Lower lobe of right lung (tissue), 2 donors: Measurements from ENCODE around the gene PRELP. TPM values are rescaled to one million over a fixed set of nuclear protein-coding genes. Genes with fewer than 3 reads are reported as not detected.

ENCODE experiments used
- ATAC-seq, 2 donors: fragments of 200-7000 bp; cut with Tn5 transposase; one replicate each; pipeline ENCODE4 v1.9.1; 2020 to 2022; ENCODE audit warnings: mild to moderate bottlenecking in 2 of 2, moderate library complexity in 2 of 2
- DNase-seq: peaks from one replicate; pipeline ENCODE4 v3.0.0-alpha.2; 2020
- H3K27ac ChIP-seq: fragments of 200-600 bp; one replicate; pipeline ENCODE4 v1.8.0; 2022
- H3K27me3 ChIP-seq: fragments of 200-600 bp; one replicate; pipeline ENCODE4 v1.8.0; 2022; ENCODE audit warnings: low read depth
- H3K36me3 ChIP-seq: fragments of 200-600 bp; one replicate; pipeline ENCODE4 v1.8.0; 2022; ENCODE audit warnings: mild to moderate bottlenecking
- H3K4me1 ChIP-seq: fragments of 200-600 bp; one replicate; pipeline ENCODE4 v1.8.0; 2022
- H3K4me3 ChIP-seq: fragments of 200-600 bp; one replicate; pipeline ENCODE4 v1.8.0; 2022; ENCODE audit warnings: mild to moderate bottlenecking
- H3K9me3 ChIP-seq: fragments of 200-600 bp; one replicate; pipeline ENCODE4 v1.8.0; 2022
- intact Hi-C: fragments of 100-400 bp; cut with DNase I; formaldehyde crosslinking; loops from one replicate; pipeline ENCODE4 v1.11.0; 2022
- total RNA-seq: library from RNA; stranded (reverse); fragmentation: NEBNext Ultra II Directional; extraction: Animal tissue kit (Norgen Biotek cat#: 25700); gene quantifications from one replicate; pipeline ENCODE4 v1.2.1, GENCODE V29; 2021
- TF ChIP-seq, protein P1 (sequence below): fragments of 200-600 bp; IDR thresholded peaks from one replicate; pipeline ENCODE4 v1.8.0; 2022; ENCODE audit warnings: antibody characterized with exemption, mild to moderate bottlenecking
- donor health status: DM: no; HTN: yes; CAD: no; lungs with severe emphysema.

The PRELP gene
- total RNA-seq, 1 donor from 2014 or later, result 47.5 TPM

DNA sequence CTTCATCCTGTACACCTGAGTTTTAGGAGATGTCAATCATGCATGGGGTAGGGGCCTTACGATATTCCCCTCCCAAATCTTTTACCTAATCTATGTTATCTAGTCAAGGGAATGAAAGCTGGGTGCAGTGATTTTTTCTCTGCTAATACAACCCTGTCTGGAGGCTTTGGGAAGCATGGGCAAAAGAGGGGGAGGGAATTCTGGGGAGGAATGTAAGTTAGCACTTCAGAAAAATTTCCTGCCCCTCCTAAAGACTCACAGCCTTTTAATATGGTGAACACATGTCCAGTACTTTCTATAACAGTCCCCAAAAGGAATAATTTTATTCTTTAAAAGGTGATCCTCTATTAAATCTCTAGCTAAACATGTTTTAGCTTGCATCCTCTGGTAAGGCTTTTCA is 25.6 kb upstream of the PRELP start:
- Histone ChIP-seq H3K4me3 (no peak overlapping the region), H3K27me3 (peaks cover 4% of the 10 kb centered on the region), H3K36me3 (no peaks in the 10 kb centered on the region), H3K9me3 (peaks cover 3% of the 10 kb centered on the region), H3K4me1 (peaks cover 12% of the 10 kb centered on the region), H3K27ac (no peak overlapping the region)
- intact Hi-C loops, result no loop called here
- ATAC-seq (no peak), DNase-seq (no peak)
- TF ChIP-seq, protein P1, sequence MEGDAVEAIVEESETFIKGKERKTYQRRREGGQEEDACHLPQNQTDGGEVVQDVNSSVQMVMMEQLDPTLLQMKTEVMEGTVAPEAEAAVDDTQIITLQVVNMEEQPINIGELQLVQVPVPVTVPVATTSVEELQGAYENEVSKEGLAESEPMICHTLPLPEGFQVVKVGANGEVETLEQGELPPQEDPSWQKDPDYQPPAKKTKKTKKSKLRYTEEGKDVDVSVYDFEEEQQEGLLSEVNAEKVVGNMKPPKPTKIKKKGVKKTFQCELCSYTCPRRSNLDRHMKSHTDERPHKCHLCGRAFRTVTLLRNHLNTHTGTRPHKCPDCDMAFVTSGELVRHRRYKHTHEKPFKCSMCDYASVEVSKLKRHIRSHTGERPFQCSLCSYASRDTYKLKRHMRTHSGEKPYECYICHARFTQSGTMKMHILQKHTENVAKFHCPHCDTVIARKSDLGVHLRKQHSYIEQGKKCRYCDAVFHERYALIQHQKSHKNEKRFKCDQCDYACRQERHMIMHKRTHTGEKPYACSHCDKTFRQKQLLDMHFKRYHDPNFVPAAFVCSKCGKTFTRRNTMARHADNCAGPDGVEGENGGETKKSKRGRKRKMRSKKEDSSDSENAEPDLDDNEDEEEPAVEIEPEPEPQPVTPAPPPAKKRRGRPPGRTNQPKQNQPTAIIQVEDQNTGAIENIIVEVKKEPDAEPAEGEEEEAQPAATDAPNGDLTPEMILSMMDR, result no peak

DNA sequence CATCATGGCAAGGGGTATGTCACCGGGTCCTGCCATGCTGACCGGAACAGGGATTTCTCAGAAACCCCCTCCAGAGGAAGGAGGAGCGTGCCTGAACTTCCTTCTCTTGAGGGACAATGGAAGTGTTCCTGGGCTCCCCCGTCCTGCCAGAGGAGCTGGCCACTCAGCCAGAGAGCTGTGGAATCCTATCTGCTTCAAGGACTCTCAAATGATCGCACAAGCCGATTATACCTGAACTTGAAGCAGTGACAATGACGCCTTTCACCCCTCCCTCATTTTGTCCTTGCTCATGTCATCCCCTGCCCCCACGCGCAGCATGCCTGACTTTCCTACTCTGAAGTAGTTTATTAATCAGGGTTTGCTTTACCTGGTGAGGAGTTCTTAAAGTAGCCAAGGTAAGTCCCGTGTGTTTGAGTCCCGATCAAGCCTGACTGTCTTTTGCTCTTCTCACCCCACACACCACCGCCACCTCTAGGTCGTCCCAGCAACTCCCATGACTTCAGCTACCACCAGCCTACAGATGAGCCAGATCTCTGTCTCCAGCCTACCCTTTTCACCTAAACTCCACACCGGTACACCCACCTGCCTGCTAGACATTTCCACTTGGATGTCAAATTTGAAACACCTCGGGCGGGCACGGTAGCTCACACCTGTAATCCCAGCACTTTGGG is 25.0 kb upstream of the PRELP start:
- DNase-seq (no peak), ATAC-seq (no peak)
- peaks cover 4% of the 10 kb centered on the region for H3K27me3 ChIP-seq
- H3K4me3 ChIP-seq, result no peak overlapping the region
- H3K9me3 ChIP-seq, result no peaks in the 10 kb centered on the region
- H3K27ac ChIP-seq, result no peak overlapping the region
- H3K36me3 ChIP-seq, result no peaks in the 10 kb centered on the region
- intact Hi-C loops, result no loop called here
- TF ChIP-seq, protein P1, result no peak
- peaks cover 12% of the 10 kb centered on the region for H3K4me1 ChIP-seq

DNA sequence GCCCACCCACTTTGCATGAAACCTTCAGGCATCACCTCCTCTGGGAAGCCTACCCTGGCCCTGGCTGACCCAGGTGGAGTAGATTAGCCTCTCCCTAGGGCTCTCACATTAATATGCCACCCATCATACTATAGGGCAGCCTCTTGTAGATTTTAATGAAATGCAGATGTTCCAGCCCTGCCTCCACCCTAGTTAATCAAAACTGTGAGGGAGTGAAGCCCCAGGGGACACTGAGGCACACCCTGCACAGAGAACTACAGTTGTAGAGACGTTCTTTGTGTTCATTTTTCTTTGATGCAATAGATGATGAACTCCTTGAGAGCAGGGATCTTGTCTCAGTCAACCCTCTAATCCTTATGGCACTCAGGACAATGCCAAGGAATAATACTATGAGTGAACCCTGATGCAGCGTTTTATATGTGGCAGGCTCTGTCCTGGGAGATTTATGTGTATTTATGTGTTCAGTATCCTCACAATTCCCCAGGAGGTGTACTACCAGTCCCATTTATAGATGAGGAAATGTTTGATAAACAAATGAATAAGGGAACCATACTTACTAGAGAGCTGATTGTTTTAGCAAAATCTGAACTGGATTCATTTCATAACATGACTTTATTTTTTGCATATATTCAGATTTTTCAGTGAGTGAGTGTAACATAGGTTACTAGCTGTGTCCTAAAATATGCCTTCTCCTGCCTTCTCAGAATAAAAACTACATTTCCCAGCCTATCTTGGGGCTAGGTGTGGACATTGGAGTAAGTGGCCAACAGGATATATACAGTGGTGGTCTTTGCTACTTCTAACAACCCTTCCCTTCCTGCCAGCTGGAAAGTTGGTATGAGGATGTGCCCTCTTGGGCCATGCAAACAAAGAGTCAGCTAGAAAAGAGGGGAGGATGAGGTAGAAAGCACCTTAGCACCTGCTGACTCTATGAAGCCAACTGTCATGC is 23.5 kb upstream of the PRELP start:
- H3K36me3 ChIP-seq, result no peaks in the 10 kb centered on the region
- no peak overlapping the region for H3K27ac ChIP-seq
- peaks cover 4% of the 10 kb centered on the region for H3K27me3 ChIP-seq
- intact Hi-C loops, result no loop called here
- no peak for DNase-seq
- TF ChIP-seq, protein P1, result no peak
- H3K4me3 ChIP-seq, result no peak overlapping the region
- no peak for ATAC-seq
- no peaks in the 10 kb centered on the region for H3K9me3 ChIP-seq
- H3K4me1 ChIP-seq, result peaks cover 12% of the 10 kb centered on the region

DNA sequence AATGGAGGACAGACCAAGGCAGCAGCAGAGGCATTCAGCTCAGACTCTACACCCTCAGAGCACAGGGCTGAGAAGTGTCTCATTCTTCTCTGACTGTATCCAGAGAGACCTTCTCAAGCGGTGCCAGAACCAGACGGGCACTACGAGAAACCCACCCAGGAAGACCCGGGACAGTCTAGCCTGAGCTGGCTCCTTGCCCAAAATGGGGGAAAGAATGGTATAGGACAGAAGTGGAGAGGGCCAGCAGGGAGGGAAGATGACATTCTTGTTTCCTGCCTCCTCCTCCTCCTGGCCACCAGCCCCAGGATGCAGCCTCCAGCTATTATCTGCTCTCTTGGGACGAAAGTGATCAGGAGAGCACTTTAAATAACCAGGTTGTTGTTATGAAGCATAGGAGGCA is 22.6 kb upstream of the PRELP start:
- no peak for ATAC-seq
- H3K36me3 ChIP-seq, result no peaks in the 10 kb centered on the region
- intact Hi-C loops, result no loop called here

DNA sequence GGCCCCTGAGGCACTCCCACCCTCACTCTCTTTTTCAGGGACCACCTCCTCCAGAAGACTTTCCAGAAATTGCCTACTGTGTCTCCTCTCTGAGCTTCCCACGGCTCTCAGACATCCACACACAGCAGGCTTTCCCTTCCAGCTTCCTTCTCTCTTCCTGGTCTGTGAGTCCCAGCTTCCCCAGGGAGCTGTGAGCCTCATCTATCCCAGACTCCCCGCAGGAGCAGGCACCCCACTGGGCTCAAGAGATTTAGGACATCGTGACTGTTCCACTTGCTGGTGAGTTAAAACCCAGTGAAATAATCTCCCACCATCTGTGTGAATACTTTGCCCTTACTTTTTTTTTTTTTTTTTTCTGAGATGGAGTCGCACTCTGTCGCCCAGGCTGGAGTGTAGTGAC is 22.0 kb upstream of the PRELP start:
- H3K27ac ChIP-seq, result no peak overlapping the region
- no peak for ATAC-seq
- peaks cover 12% of the 10 kb centered on the region for H3K4me1 ChIP-seq
- H3K36me3 ChIP-seq, result no peaks in the 10 kb centered on the region
- DNase-seq, result no peak
- H3K9me3 ChIP-seq, result no peaks in the 10 kb centered on the region
- H3K4me3 ChIP-seq, result no peak overlapping the region
- intact Hi-C loops, result no loop called here
- H3K27me3 ChIP-seq, result peaks cover 4% of the 10 kb centered on the region
- TF ChIP-seq, protein P1, result no peak

More for the DNA sequence above, 22.6 kb upstream of the PRELP start:
- Histone ChIP-seq H3K4me1 (peaks cover 12% of the 10 kb centered on the region), H3K27me3 (peaks cover 4% of the 10 kb centered on the region), H3K4me3 (no peak overlapping the region), H3K27ac (no peak overlapping the region), H3K9me3 (no peaks in the 10 kb centered on the region)
- no peak for DNase-seq
- TF ChIP-seq, protein P1, result no peak
